ENCODE measurements around the gene ATG101. TPM values are rescaled to one million over a fixed set of nuclear protein-coding genes. Genes with fewer than 3 reads are reported as not detected.

Gene ATG101
- total and polyA plus RNA-seq, 8 donors, result 19.7 to 42.4 (median 25.1) TPM

GRCh38 chr12:52079576-52080402, 10.0 kb downstream of the ATG101 start, which contains the start of gene SMIM41:
Gene SMIM41 (plus strand): TSS chr12:52079704. CDS start chr12:52079780, 76 bp downstream.
- TF ChIP-seq CTCF (IDR thresholded peaks at IDR 0.05), result no peak
- peaks cover 0 to 54% of the 10 kb centered on the region in 2 donors for H3K36me3 ChIP-seq
- peak within 1 kb of the TSS; percentile 1 to 33 for H3K27ac ChIP-seq
- ATAC-seq (no peak), DNase-seq (no peak)
- no peaks in the 10 kb centered on the region for H3K27me3 ChIP-seq
- H3K9me3 ChIP-seq, result no peaks in the 10 kb centered on the region
- intact Hi-C loops (cut with DNase I), result no loop called here
- peak within 1 kb of the TSS; percentile 9 to 28 for H3K4me3 ChIP-seq
- H3K4me1 ChIP-seq, result peaks cover 29 to 31% of the 10 kb centered on the region in 2 donors

DNA sequence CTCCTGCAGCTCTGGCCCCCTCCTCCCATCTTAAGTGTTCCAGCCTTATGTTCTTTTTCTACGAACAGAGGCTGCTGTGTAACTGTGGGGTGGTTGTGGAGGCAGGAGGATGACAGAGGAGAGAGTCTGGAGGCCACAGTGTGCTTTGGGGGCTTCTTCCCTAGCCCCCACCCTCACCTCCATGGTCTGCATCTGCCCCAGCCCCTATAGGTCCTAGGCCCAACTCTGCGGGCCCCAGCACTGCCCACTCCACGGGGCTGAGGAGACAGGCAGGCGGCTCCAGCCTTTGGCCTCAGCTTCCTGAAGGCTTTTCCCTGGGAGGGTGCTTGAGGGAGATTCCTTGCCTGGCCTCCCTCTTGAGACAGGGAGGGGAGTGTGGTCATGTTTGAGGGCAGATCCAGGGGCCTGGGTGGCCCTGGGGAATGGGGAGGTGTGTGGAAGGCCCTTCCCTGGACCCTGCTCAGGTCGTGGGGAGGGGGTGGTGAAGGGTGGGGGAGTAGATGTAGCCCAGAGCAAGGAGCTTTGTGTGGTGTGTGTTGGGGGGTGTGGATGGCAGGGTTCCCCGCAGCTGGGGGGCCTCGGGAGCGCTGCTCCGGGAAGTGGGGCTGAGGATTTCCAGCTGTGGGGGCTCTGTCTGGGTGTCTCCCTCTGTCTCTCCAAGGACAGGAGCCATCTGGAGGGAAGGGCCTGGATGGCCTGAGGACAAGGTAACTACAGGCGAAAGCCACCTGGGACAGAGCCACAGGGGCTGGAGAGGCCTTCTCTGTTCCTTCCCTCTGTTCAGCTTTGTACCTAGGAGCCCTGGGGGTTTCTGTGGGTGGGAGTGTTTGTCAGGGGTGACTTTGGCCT, 10.8 kb downstream of the ATG101 start:
- TF ChIP-seq CTCF (IDR thresholded peaks at IDR 0.05), result no peak
- Histone ChIP-seq H3K4me1 (peaks cover 29 to 31% of the 10 kb centered on the region in 2 donors), H3K4me3 (peak overlapping the region; percentile 9 to 28), H3K27me3 (no peaks in the 10 kb centered on the region), H3K9me3 (no peaks in the 10 kb centered on the region), H3K36me3 (peaks cover 0 to 46% of the 10 kb centered on the region in 2 donors), H3K27ac (peak overlapping the region; percentile 33 to 70)
- peak in 1 of 4 donors; percentile 70 for DNase-seq
- intact Hi-C loops (cut with DNase I), result no loop called here
- ATAC-seq, result peak; percentile 39

GRCh38 chr12:52081263-52081733, 11.5 kb downstream of the ATG101 start:
- no peaks in the 10 kb centered on the region for H3K9me3 ChIP-seq
- peaks cover 29 to 31% of the 10 kb centered on the region in 2 donors for H3K4me1 ChIP-seq
- H3K36me3 ChIP-seq, result peaks cover 0 to 39% of the 10 kb centered on the region in 2 donors
- no peak for DNase-seq
- peak overlapping the region; percentile 64 to 70 for H3K27ac ChIP-seq
- intact Hi-C loops (cut with DNase I), result no loop called here
- TF ChIP-seq CTCF (IDR thresholded peaks at IDR 0.05), result no peak
- H3K4me3 ChIP-seq, result peak overlapping the region in 1 of 2 donors; percentile 28
- H3K27me3 ChIP-seq, result no peaks in the 10 kb centered on the region
- ATAC-seq, result peak; percentile 3

DNA sequence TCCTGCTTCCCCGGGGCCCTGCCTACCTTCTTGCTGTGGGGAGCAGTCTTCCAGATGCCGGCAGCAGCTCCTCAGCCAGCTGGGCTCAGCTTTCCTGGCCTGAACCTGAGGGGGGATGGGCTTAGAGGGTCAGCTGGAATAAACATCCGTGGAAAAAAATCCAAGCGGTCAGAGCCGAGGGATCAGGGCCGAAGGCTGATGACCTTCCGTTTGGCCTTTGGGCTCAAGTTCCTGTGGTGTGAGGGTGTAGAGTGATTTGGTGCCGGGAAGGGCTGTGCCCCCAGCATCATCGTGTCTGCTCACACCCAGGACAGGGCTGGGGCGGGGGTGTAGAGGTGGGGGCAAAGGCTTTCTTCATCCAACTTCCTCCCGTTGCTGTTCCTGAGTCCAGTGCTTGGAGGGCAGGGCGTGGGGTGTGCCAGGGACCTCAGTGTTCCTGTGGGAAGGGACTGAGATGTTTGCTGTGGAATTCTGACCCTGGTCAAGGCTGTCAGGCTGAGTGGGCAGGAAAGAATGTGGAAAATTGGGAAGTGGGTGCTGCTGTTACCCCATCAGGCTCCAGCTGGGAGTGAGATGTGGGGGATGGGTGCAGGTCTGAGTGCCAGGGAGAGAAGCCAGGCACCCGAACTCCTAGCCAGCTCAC, 12.4 kb downstream of the ATG101 start:
- ATAC-seq (peak; percentile 8), DNase-seq (peak in 2 of 4 donors; percentile 64 to 78)
- H3K4me1 ChIP-seq, result peaks cover 29 to 31% of the 10 kb centered on the region in 2 donors
- H3K9me3 ChIP-seq, result no peaks in the 10 kb centered on the region
- TF ChIP-seq CTCF (IDR thresholded peaks at IDR 0.05), result no peak
- intact Hi-C loops (cut with DNase I), result loop anchor here in 1 of 2 donors (2.0 kb wide), 1 partner anchor 55 kb away; no protein-coding TSS in a partner anchor
- H3K36me3 ChIP-seq, result peaks cover 0 to 30% of the 10 kb centered on the region in 2 donors
- H3K27ac ChIP-seq, result peak overlapping the region; percentile 64 to 70
- H3K4me3 ChIP-seq, result no peak overlapping the region
- peaks cover 0 to 5% of the 10 kb centered on the region in 2 donors for H3K27me3 ChIP-seq
